Inflammatory macrophage treated with lipopolysaccharide for 4 hours (primary cell): ENCODE data around the gene MAN1C1.

Source experiments
- DNase-seq: peaks from one replicate; pipeline ENCODE4 v3.0.0-alpha.2; 2020

MAN1C1 gene

DNA sequence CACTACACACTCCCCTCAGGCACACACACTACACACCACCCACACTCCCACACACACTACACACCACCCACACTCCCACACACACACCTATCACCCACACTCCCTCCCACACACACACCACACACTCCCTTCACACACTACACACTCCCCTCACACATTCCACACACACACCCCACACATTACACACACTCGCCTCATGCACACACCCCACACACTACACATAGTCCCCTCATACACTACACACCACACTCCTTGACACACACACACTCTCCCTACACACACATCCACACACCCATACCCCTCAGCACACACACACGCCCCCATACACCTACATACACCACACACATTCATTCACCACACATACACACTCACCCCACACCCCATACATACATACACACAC is 152.4 kb downstream of the MAN1C1 start:
- DNase-seq = no peak

DNA sequence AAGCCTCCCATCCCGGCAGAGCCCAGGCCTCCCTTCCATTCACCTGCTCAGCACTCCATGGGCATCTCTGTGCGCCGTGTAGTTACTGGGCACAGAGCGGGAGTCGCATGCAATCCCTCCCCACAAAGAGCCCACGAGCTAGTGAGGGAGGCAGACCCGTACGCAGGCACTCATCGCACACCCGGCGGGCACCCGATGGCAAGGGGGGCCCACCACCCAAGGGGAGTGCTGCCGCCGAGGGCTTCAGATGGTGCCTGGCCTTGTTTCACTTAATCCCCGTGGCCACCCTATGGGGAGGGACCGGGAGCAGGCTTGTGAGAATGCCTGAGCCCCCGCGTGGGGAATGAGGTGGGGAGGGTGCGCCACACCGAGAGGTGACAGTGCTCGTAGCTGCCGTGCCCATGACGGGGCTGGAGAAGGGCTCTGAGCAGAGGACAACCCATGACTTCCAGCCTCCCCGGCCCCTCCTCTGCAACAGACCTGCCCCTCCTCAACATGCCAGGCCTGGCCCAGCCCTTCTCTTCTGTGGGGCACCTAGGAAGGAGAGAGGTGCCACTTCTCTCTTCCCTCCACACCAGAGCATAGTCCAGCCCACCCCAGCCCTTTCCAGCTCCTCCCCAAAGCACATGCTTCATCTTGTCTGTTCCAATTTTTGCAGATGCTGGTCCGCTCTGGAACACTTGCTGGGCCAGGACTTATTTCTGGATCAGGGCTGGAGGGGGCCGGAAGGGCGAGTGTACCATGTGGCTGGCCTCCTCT is 153.2 kb downstream of the MAN1C1 start:
- DNase-seq = no peak

DNA sequence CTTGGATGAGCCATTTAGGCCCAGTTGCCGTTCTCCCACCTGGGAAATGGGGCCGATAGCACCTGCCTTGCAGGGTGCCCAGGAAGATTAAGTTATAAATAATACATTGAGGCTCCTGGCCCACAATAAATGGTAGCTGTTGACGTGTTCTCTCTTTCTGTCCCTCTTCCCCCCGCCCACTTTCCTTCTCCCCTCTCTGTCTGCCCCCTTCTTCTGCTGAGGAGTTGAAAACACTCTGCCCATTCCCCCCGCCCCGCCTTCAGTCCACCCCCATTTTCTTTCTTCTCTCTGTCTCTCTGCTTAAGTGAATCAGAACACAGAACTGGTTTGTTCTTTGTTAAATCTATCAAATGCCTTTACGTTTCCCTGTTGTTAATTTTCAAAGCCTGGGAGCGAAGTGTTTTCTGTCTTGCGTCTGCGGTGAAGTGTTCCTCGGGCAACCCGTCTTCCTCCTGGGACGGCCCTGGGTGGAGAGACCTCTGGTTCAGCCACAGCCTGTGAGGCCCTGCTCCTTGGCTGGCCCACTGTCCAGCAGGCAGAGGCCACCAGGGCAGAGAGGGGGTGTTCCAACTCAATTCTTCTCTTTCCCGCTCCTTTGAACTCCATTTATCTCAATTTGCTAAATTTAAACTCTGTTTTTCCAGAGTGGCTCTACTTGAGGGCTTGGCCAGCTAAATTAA is 154.1 kb downstream of the MAN1C1 start:
- no peak for DNase-seq

DNA sequence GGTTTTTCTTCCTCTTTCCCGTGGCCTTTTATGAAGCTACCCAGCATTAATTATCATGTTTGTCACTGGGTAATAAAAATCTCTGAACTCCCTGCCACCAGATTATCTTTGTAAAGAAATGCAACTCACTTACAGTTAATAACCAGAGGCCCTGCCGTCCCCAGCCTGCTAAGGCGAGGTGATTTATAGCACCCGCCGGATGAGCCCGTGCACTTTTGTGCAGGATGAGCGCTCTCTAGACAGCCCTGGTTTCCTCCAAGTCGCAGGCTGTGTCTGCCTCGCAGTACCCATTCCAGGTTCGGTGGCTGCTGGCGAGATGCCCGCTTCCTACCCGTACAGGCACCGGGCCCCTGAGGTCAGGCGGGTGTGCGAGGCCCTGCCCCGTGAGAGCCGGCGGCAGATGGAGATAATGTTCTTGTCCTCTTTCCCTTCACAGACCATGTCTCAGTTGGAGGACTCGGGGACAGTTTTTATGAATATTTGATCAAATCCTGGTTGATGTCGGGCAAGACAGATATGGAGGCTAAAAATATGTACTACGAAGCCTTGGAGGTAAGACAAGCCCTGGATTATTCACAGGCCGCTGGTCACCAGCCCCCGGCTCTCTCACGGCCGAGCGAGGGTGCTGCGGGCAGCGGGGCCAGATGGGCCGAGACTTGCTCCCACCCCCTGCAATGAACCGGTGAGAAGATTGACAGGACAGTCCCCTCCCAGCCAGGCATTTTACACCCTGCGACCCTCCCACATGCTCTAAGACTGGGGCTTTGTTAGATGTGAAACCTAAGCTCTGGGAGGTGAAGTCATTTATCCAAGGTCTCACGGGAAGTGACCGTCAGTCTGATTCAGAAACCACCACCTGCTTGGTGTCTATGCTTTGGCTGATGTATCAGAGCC is 154.9 kb downstream of the MAN1C1 start:
- DNase-seq = no peak

DNA sequence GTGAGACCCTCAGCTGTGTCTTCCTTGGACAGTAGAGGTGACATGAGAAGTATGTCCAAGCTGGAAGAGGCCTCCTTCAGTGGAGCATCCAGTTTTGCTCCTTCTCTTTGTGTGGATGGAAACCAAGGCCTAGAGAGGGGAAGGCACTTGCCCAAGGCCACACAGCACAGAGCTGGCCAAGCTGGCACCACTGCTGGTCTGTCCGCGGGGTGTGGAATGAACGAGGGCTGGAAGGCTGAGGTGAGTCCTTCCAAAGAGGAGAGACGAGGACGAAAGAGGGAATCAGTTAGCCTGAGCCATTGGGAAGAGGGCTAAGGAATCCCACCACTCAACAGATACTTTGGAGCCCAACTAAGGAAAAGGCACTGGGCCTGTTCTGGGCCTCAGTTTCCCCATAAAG is 155.6 kb downstream of the MAN1C1 start:
- no peak for DNase-seq

DNA sequence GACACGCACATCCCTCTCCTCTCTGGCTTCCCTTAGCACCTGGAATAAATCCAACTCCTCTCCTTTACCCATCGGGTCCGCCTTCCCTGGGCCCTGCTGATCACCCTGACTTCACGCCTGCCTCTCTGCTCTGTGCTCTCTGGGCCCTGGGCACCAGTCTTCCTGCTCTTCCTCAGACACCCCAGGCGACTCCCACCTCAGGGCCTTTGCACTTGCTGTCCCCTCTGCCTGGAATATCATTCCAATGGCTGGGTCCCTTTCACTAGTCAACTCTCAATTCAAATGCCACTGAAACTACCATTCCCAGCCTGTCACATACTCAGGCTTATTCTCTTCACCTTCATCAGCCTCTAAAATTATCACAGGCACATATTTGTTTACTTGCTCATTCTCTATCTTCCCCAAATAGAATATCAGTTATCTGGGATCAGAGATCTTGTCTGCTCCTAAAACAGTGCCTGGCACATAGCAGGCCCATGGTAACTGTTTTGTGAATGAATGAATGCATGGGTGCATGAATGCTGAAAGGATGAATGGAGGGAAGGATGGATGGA is 156.2 kb downstream of the MAN1C1 start:
- no peak for DNase-seq

DNA sequence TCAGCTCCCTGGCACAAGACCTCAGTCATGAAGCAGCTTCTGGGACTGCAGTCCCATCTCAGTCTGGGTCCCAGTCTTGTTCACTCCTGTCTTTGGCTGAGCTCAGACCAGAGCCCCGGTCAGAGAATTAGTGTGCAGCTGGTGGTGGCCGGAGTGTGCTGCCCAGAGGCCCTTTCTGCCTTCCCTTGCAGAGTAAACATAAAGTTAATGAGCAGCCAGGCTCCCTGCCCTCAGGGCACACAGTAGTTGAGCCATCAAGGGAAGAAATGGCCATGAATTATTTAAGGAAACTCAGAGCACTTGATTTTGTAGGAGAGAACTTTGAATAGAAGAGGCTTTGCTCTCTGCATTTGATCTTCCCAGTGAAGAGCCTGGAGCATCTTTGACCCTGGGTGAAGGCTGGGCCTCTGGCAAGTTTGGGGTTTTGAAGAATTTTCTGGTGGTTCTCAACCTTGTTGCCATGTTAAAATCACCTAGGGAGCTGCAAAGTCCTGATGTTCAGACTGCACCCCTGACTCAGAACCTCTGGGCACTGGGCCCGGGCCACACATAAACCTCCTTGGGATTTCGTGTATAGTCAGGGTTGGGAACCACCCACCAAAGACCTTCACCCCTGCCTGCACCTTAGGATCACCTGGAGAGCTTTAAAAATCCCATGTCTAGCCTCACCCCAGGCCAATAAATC is 157.0 kb downstream of the MAN1C1 start:
- no peak for DNase-seq

DNA sequence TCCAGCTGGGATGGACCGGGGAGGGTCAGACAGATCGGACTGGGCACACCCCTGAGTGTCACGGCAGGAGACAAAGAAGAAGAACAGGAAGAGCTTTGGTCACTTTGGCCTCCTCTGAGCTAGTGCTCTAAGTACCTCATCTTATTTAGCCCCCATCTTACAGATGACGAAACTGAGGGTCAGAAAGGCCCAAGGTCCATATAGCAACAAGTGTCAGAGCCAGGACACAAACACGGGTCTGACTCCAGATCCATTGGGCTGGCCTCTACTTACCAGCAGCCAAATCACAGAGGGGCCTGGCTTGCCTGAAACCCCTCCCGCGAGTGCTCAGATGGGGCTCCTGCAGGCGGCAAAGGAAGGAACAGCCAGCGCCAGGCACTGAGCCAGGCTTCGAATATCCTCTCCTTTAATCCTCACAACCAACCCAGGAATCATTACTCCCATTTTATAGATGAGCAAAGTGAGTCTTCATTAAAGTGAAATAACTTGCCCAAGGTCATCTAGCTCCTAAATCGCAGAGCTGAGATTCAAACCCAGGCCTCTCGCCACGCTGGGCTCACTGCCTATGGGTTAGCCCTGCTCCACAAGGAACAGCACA is 157.7 kb downstream of the MAN1C1 start:
- DNase-seq = no peak

DNA sequence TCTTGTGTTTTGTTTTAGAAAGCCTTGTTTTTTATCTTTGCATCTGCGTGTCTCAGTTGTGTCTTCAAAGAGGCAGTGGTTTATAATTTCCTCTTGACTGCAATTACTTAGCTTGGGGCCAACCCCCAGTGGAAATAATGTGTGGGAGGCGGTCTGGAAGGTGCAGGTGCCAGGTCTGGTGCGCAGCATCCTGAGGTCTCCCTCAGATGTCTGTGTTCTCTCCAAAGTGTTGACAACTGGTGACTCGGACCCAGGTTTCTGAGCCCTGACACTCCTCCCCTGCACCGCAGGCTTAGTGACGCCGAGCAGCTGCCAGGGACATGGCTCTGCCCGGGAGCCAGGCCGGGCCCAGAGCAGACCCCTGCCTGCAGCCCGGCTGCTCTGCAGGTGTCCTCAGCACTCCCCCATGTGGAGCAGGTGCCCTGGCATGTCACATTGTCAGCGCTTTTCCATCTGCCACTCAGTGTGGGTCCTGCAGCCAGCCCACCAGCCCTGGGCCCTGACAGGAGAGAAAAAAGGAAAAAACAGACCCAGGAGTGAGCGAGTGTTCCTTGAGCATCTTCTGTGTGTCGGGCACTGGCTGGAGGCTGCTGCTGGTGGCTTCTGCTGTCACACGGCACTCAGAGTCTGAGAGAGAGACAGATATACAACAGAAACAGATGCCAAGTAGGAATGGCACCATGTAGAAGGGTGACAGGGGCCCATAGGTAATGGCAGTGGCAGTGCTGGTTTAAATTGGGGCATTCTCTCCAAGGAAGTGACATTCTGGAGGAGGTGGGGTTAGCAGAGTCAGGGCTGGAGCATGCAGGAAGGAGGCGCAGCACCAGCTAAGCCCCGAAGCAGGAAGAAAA is 158.6 kb downstream of the MAN1C1 start:
- no peak for DNase-seq

DNA sequence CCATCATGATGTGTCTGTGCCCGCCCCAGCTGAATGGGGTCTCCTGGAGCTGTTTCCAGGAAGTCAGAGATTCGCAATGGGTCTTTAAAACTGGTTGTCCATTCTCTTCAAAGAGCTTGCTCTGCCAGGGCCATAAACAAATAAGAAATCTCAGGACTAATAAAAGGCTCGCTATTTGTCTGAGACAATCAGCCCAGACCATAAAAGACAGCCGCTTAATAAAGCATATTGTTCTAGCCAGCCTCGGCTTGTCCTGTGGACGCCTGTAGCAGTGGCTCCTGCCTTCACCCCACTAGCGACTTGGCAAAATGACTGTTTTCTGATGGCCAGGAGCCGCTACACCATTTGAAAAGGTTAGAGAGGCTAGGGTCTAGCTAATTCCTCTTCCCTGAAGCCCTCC is 162.8 kb downstream of the MAN1C1 start:
- no peak for DNase-seq

DNA sequence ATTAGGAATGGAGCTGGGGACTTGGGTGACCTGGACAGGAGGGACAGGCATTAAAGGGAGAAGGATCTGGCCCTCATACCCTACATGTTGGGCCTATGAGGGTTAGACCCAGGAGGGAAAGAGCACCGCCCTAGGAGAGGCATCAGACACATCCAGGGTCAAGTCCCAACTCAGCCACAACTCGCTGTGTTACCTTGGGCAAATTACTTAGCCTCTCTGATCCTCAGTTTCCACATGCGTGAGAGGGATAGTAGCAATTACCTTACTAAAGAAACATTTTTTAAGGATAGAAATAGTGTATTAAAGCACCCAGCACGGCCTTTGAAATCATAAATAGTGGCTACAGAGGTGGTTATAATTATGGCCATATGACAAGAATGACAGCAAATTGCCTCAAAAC is 163.3 kb downstream of the MAN1C1 start:
- DNase-seq = no peak

DNA sequence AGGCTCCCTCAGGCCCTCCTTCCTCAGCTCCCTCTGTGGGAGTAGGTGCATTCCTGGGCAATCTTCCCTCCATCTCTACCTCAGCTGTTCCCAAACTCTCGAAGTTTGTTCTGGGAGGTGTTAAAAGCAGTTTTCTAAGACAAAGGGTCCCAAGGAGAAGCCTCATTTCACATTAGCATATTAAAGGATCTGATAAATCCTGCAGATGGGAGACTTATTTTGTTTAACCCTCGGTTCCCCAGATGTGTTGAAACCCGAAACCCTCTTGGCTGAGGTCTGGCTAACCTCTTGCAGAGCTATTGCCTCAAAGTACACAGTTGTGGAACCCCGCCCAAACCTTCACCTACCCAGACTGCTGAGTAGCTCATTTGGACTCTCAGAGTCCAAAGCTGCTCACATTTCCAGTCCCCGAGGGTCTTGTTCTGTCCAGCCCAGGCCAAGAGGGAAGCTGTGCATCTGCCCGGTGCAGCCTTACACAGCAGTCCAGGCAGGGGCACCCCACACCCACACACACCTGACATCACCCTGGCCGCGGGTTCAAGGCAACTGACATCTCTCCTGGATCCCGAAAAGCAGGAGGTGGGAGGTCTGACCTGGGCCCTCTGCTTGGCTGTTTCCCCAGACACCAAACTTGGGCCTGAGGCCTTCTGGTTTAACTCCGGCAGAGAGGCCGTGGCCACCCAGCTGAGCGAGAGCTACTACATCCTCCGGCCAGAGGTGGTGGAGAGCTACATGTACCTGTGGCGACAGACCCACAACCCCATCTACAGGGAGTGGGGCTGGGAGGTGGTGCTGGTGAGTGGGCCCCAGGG is 163.9 kb downstream of the MAN1C1 start:
- DNase-seq = no peak

DNA sequence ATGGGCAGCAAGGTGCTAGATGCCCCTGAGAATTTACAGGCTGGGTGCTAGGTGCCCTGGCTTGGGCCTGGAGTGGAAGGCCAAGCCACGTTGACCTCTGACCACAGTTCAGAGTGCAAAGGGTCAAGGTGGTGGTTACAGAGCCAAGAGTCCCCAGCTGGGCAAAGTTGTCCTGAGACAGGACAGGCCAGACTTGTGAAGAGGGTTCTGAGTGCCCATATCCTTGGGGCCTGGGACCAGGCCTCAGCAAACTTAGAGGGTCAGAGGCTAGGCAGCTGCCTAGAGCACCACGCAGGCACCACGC is 164.5 kb downstream of the MAN1C1 start:
- no peak for DNase-seq

DNA sequence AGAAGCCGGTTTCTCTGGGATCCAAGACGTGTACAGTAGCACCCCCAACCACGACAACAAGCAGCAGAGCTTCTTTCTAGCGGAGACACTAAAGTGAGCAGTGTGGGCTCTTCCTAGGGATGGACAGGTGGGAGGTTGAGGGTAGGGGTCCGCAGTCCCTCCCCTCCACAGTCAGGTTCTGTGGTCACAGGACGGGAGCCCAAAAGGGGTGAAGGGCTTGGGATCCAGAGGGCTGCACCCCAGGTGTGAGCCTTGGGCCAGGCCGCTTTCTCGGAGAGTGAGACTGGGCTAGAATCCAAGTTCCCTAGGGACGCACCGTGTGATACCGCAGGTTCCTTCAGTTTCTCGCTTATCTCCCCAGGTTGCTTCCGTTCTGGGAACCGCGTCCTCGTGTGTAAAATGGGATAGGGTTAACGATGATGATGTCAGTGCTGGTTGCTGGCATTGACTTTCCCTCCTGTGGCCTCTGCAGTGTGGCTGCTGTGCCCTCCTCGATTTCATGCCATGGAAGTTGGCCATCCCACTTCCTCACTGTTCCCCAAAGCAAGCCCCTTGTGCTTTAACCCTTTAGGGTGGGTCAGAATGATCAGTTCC is 166.1 kb downstream of the MAN1C1 start:
- no peak for DNase-seq

DNA sequence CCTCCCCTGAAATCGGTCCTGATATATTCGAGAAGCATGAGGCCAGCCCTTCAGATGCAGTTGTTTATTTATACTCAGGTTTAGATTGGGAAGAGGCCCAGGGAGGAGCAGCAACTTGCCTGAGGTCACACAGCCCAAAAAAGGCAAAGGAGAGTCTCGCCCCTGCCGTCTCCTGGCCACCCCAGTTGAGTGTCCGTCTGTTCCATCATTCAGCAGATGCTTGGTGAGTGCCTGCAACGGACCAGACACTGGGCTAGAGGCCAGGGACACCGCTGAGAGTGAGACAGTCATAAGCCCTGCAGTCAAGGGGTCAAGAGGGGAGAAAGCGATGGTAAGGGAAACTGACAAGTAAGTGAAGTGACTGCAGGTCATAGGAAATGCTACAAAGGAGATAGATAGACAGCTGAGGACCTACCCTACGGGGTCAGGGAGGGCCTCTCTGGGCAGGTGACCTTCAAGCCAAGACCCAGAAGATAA is 168.0 kb downstream of the MAN1C1 start:
- DNase-seq = no peak

DNA sequence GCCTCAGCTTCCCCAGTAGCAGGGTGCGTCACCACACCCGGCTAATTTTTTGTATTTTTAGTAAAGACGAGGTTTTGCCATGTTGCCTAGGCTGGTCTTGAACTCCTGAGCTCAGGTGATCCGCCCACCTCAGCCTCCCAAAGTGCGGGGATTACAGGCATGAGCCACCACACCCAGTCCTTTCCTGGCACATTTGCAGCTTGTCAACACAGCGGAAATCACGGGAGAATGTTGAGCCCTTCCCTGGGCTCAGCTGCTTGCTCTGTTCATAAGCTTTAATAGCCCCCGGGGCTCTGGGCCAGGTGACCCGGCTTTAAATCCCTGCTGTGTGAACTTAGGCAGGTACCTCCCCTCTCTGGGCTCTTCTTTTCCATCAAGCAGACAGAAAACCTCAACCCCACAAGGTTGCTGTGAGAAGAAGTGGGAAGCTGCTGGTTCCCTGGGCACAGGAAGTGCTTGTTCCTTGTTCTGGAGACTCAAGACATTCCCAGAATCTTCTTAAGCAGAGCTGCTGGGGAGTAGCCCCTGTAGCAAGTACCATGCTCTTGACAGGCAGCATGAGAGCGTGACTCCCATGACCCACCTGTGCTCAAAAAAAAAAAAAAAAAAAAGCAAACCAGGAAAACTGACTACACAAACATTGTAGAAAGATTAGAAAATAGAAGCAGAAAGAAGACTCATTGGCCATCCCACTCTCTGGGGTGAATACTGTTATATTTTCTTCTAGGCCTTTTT is 168.9 kb downstream of the MAN1C1 start:
- DNase-seq = no peak

DNA sequence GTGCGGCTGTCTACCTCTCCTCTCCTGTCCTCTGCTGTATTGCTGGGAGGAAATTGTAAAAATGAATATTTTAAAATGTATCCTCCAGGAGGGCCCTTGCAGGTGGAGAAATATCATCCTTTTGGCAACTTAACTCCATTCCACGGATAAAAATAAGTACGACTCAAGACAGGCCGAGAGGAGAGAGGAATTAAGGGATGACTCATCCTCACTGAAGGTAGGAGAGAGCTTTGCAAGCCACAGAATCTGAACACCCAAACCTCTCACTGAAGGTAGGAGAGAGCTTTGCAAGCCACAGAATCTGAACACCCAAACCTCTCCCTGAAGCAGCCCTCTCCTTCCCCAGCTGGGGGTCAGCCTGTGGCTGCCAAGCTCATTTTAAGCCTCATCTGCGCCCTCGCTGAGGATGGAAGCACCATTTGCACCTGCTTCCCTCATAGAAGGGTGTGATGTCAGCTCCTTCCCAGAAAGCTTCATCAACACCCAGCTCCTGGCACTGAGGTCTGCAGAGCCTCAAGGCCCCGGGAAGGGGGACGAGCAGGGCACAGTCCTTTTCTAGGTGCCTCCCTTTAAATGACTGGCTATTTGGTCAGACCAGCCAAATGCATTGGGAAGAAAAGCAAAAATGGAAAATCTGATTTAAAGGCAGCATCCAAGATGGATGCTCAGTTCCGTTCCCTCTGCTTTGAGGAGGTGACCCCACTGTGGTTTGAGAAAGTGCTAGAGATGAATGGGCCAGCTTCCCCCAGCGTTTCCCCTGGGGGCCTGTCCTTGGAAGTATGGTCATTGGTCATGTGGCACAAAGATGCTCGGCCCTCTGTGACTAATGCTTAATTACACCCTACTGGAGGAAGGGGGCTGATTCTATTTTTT is 170.5 kb downstream of the MAN1C1 start:
- DNase-seq = no peak

DNA sequence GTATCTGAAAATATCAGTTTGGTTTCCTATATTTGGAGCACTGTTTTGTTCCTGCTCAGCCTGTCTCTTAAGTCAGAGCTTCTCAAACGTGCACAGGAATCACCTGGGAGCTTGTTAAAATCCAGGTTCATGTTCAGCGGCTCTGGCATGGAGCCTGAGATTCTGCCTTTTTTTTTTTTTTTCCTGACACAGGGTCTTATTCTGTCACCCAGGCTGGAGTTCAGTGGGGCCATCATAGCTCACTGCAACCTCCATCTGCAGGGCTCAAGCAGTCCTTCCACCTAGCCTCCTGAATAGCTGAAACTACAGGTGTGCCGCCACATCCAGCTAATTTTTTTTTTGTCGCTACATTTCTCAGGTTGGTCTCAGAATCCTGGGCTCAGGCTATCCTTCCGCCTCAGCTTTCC is 171.2 kb downstream of the MAN1C1 start:
- no peak for DNase-seq
